Endometrial microvascular endothelial cells (primary cell): ENCODE data around the gene NOXA1. TPM values are rescaled to one million over a fixed set of nuclear protein-coding genes. Genes with fewer than 3 reads are reported as not detected.
"Not testable (repeated sequence)": the region's sequence is repeated elsewhere in the genome, so short reads cannot be mapped to it uniquely, and the experiment has no call there.

Experiments used
- in situ Hi-C: cut with HindIII; loops from 2 replicates; pipeline ENCODE4 v1.10.0; 2017; ENCODE audit warnings: low sequenced_read_pairs, low pct_unique_long_range_greater_than_20kb; ENCODE audit errors: inconsistent ontology term
- total RNA-seq: library from RNA; depleted of rRNA; stranded (reverse); fragments of >200 nt; gene quantifications from one replicate; pipeline ENCODE4 v1.2.3, GENCODE V29; 2015; ENCODE audit errors: inconsistent ontology term

NOXA1 gene
- total RNA-seq, 1 donor from 2014 or later: 0.74 TPM

- in situ Hi-C loops: no loop called here
Measured at GRCh38 chr9:137398561-137399468, 24.4 kb upstream of the NOXA1 start.

GRCh38 chr9:137402746-137403145 lies 20.4 kb upstream of the NOXA1 start:
- in situ Hi-C loops: no loop called here

GRCh38 chr9:137403269-137403668 lies 19.9 kb upstream of the NOXA1 start:
- in situ Hi-C loops: no loop called here

GRCh38 chr9:137404961-137405567 lies 18.1 kb upstream of the NOXA1 start:
- in situ Hi-C loops: no loop called here

- in situ Hi-C loops: no loop called here
Measured at GRCh38 chr9:137405677-137406081, 17.5 kb upstream of the NOXA1 start.

GRCh38 chr9:137406085-137406760 lies 17.0 kb upstream of the NOXA1 start:
- in situ Hi-C loops: no loop called here

GRCh38 chr9:137406876-137407589 lies 16.2 kb upstream of the NOXA1 start:
- in situ Hi-C loops: no loop called here

- in situ Hi-C loops: no loop called here
Measured at GRCh38 chr9:137407590-137408300, 15.4 kb upstream of the NOXA1 start.

GRCh38 chr9:137408651-137409405 lies 14.4 kb upstream of the NOXA1 start:
- in situ Hi-C loops: no loop called here

GRCh38 chr9:137409515-137409914 lies 13.7 kb upstream of the NOXA1 start:
- in situ Hi-C loops: no loop called here

- in situ Hi-C loops: not testable (repeated sequence)
Measured at GRCh38 chr9:137410236-137410890, 12.8 kb upstream of the NOXA1 start.

- in situ Hi-C loops: no loop called here
Measured at GRCh38 chr9:137410891-137411249, 12.3 kb upstream of the NOXA1 start.

- in situ Hi-C loops: no loop called here
Measured at GRCh38 chr9:137411260-137411644, 11.9 kb upstream of the NOXA1 start.

GRCh38 chr9:137411645-137412380 lies 11.4 kb upstream of the NOXA1 start:
- in situ Hi-C loops: no loop called here

GRCh38 chr9:137412431-137412830 lies 10.8 kb upstream of the NOXA1 start:
- in situ Hi-C loops: no loop called here

GRCh38 chr9:137415451-137415850 lies 7.7 kb upstream of the NOXA1 start:
- in situ Hi-C loops: no loop called here

- in situ Hi-C loops: no loop called here
Measured at GRCh38 chr9:137416006-137416562, 7.1 kb upstream of the NOXA1 start.
